GM18951 (cell line): Measurements from ENCODE around the gene RIOK2.
"Not testable (repeated sequence)": the region's sequence is repeated elsewhere in the genome, so short reads cannot be mapped to it uniquely, and the experiment has no call there.

ENCODE experiments used
- POLR2A ChIP-seq: IDR thresholded peaks from 4 replicates; pipeline ENCODE4 v1.6.1; 2011; ENCODE audit warnings: mild to moderate bottlenecking; ENCODE audit not compliant: insufficient read length, insufficient read depth; ENCODE audit errors: extremely low read depth
- in situ Hi-C: fragments of 300-500 bp; cut with MboI; formaldehyde crosslinking; loops from one replicate; pipeline ENCODE4 v1.12.0; 2022; ENCODE audit warnings: low sequenced_read_pairs, mixed read lengths, inconsistent platforms; ENCODE audit not compliant: unreplicated experiment

RIOK2 gene

GRCh38 chr5:97183100-97183929 lies at the start of gene RIOK2:
Gene RIOK2 (minus strand): TSS chr5:97183247. CDS start chr5:97183191, 56 bp downstream.
- peak; percentile 75 for TF ChIP-seq POLR2A
- in situ Hi-C loops = no loop called here

GRCh38 chr5:97231025-97231636 lies 48.1 kb upstream of the RIOK2 start:
- no peak for TF ChIP-seq POLR2A
- in situ Hi-C loops = no loop called here

GRCh38 chr5:97229688-97230285 lies 46.7 kb upstream of the RIOK2 start:
- in situ Hi-C loops = no loop called here

GRCh38 chr5:97229196-97229595 lies 46.1 kb upstream of the RIOK2 start:
- in situ Hi-C loops = no loop called here
- no peak for TF ChIP-seq POLR2A

More at GRCh38 chr5:97229688-97230285, 46.7 kb upstream of the RIOK2 start:
- no peak for TF ChIP-seq POLR2A

GRCh38 chr5:97225222-97225621 lies 42.2 kb upstream of the RIOK2 start:
- no peak for TF ChIP-seq POLR2A

GRCh38 chr5:97224112-97224750 lies 41.2 kb upstream of the RIOK2 start:
- no peak for TF ChIP-seq POLR2A
- in situ Hi-C loops = no loop called here

More at GRCh38 chr5:97225222-97225621, 42.2 kb upstream of the RIOK2 start:
- in situ Hi-C loops = no loop called here

GRCh38 chr5:97223596-97223995 lies 40.5 kb upstream of the RIOK2 start:
- no peak for TF ChIP-seq POLR2A
- in situ Hi-C loops = no loop called here

GRCh38 chr5:97209343-97209742 lies 26.3 kb upstream of the RIOK2 start:
- in situ Hi-C loops = no loop called here
- TF ChIP-seq POLR2A = no peak

GRCh38 chr5:97208714-97209113 lies 25.7 kb upstream of the RIOK2 start:
- no peak for TF ChIP-seq POLR2A
- in situ Hi-C loops = no loop called here

GRCh38 chr5:97208184-97208713 lies 25.2 kb upstream of the RIOK2 start:
- in situ Hi-C loops = no loop called here
- no peak for TF ChIP-seq POLR2A

GRCh38 chr5:97194366-97194765 lies 11.3 kb upstream of the RIOK2 start:
- in situ Hi-C loops = no loop called here
- no peak for TF ChIP-seq POLR2A

GRCh38 chr5:97193355-97193688 lies 10.3 kb upstream of the RIOK2 start:
- no peak for TF ChIP-seq POLR2A
- in situ Hi-C loops = no loop called here

- in situ Hi-C loops = no loop called here
- no peak for TF ChIP-seq POLR2A
These were observed 9.7 kb upstream of the RIOK2 start for GRCh38 chr5:97192580-97193354.

GRCh38 chr5:97191893-97192292 lies 8.8 kb upstream of the RIOK2 start:
- no peak for TF ChIP-seq POLR2A
- in situ Hi-C loops = no loop called here

- in situ Hi-C loops = not testable (repeated sequence)
These were observed 6.5 kb upstream of the RIOK2 start for GRCh38 chr5:97189523-97189922.
